CD4-positive, alpha-beta T cell treated with Interleukin-15 for 4 hours (primary cell): ENCODE results near the gene TTC39A.
"Not testable (repeated sequence)": the region's sequence is repeated elsewhere in the genome, so short reads cannot be mapped to it uniquely, and the experiment has no call there.

ENCODE experiments used
- DNase-seq: peaks from one replicate; pipeline ENCODE4 v3.0.0-alpha.2; 2020; ENCODE audit warnings: low spot score

Gene TTC39A

DNA sequence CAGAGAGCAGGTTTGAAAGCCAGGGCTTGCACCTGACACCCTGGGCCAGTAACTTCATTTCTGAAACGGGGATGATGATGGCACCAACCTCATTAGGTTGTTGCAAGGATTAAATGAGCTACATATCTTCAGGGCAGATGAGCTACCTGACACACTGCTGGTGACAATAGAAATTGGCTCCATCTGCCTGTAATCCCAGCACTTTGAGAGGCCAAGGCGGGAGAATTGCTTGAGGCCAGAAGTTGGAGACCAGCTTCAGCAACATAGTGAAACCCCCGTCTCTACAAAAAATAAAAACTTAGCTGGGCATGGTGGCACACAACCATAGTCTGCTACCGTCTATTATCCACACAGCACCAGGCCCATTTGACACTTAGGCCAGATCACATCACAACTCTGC, 6.3 kb upstream of the TTC39A start:
- no peak for DNase-seq

DNA sequence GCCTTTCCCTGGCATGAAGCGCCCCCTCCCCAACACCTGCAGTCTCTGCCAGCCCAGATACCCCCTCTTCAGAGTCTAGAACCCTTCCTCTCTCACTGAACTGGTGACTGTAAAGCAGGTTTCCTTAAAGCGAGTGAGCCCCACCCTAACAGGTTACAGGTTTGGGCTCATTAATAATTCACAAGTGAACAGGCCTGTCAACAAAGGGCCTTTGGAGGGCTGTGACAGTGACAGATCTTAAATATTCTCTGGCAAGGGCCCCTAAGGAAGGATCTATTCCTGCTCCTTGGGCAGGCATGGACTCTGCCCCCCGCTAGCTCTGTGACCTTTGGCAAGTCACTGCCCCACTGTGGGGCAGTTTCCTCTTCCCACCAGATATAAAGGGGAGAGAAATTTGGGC, 5.6 kb upstream of the TTC39A start:
- DNase-seq: no peak

DNA sequence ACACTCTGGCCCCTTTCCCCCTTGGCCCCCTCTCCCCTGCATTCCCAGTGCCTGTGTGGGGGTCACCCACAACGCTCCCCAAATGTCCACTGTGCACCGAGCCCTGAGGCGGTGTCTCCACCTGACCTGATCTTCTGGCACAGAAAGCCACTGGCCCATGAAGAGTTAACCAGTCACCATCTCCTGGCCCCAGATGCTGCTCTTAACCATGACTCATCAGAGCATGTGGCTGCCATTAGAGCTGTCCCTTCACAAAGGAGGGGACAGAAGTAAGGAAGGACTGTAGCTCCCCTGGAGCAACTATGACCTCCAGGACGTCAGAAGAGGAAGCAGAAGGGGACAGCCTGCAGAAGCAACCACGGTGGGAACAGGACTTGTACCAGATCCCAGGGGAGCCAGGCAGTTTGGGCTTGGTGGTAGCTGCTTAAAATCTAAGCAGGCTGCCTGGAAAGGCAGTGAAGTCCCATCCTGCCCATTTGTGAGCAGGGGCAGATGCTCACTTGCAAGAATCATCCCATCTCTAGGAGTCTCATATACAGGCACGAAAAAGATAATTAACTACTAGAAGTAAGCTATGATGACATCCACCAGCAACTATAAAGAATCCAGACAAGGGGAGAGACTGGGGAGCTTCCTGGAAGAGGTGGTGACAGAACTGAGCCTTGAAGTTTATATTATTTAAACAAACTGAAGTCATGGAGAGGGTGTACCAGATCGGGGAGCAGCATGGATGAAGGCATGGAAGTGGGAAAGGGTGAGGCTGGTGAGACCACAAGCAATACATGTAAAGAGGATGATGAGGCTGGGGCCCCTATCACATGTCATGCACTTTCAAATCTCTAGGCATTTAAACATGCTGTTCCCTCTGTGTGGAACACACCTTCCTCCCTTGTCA, 1.1 kb upstream of the TTC39A start:
- no peak for DNase-seq

DNA sequence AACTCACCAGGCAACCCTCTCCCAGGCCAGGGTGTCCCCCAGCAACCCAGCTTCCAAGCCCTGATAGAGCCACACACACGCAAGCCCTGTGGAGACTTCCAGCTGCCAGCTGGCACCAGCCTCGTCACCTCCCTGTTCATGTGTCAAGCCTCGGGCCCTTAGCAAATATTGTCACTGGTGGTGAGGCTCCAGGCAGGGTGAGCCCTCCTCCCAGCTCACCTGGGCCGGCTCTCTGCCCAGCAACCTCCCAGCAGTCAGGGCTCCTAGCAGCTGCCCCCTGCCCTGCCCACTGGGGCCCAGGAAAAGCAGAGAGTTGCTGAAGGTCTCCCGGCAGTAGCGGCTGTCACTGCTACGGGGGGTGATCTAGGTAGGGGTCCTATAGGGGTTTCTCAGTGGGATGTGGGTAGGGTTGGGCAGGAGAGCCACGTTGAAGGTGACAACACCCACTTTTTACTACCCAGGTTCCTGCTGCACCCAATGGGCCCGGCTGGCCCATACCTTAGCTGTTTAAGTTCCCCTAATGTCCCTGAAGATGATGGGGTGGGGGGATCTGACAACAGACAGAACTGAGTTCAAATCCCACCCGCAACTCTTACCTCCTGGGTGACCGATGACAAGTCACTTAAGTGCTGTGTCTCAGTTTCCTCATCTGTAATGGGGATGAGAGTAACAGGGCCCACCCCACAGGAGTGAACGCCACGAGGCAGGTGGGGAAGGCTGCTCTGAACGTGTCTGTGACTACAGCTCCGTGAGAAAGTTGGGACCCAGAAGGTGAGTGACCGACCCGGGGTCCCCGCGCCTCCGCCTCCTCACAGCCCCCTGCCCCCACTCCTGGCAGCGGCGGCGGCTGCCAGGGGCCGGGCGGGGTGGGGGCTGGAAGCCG, 678 bp downstream of the TTC39A start:
- no peak for DNase-seq

DNA sequence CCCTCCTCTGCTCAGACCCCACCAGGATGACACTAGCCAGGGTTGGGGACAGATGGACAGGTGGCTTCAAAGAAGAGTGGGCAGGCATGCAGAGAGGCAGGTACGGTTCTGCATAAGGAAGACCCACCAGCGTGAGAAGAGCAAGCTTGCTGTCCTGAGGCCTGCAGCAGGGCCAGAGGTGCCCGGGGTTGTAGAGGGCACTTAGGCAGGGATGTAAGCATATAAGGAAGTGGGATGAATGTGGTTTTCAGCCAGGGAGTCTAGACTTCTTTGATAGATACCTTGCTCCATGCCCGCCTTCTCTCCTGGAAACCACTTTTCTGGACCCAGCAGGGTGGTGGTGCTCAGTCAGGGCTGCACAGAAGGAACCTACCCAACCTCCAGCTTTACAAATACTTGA, 1.4 kb downstream of the TTC39A start:
- DNase-seq: no peak

DNA sequence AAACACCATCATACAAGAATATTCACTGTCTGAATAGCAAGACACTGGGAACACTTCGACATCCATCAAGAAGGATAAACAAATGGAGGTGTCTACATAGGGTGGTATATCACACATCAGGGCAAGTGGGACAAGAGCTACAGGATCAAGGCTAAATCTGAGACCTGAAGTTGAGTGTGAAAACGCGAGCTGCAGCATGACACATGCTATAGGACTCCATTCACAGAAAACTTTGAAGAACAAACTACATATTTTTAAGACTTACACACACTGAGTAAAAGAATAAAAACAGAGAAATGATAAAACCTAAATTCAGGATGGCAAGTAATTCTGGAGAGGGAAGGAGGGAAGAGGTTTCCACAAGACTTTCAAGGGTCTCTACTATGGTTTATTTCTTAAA, 2.1 kb downstream of the TTC39A start:
- DNase-seq: no peak

DNA sequence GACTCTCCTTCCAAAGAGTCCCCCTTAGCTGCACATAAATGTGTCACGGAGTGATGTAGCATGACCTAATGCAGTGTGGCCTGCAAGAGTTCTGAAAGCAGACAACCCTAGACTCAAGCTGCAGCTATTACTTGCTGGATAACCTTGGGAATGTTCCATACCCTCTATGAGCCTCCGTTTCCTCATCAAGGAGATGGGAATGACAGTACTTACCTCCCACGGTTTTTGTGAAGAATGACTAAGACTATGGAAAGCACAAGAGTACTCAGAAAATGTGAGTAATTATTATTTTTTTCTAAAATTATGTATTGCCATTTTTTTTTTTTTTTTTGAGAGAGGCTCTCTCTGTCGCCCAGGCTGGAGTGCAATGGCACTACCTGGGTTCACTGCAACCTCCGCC, 3.0 kb downstream of the TTC39A start:
- no peak for DNase-seq

DNA sequence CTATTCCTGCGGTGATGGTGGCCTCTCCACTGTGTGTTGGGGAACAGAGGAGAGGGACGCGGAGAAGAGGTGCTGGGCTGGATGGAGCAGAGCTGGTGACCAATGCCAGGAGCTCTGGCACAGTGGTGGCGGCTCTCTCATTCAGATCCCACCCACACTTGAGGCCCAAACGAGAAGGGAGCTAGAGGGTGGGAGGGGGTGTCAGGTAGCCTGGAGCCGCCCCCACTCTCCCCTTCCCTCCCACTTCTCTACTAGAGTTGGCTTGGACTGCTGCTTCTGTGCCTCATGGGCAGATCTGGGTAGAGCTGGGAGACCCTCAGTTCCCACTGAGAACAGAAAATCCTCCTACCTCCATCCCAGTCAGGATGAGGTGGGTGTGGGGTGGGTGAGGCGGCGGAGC, 3.5 kb downstream of the TTC39A start:
- no peak for DNase-seq

DNA sequence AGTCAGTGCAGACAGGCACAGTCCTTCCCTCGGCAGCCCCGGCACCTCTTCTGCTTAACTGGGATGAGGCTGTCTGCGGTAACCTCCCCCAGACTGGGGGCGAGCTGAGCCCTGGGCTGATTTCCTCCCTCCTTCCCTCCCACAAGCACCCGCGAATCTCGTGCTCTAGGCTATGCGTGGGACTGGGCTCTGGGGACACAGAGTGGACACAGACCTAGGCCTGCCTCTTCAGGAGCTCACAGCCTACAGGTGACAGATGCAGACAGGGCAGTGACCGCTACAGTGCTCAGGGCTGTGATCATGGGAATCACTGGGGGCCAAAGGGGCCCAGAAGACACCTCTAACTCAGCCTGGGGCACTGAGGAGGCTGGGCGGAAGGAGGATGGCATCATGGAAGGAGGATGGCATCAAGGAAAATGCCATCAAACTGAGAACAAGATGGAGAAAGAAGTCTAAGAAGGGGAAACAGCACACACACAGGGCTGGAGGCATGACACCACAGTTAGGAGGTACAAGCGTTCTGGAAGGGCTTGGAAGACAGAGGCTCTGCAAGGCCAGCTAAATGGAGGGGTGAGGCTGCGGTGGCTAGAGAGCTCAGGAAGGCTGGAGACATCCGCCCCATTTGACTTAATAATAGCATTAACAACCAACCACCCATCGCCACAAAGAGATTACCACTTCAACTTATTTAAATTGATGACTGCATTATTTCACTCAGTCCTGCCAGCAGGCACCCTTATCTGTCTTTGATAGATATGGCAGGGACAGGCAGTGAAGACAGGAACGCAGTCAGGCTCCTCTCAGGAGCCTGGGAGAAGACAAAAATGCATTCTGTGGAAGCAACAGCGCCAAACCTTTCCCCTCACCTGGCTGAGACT, 4.2 kb downstream of the TTC39A start:
- DNase-seq: no peak

DNA sequence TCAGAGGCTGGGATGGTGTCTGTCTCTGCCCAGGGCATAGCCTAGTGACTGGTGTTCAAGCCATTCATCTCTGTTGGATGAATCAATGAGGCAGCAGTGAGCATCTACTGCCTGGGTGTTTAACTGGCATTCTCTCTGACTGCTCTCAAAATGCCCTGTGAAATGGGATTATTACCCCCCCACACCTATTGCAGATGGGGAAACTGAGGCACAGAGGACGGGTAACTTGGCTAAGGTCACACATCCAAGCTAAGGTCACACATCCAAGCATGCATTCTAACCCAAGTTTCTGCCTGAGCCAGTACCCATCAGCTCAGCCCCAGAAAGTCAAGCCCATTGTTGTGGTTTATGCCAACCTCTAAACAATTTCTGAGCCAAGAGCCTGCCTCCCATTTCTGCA, 5.0 kb downstream of the TTC39A start:
- no peak for DNase-seq

DNA sequence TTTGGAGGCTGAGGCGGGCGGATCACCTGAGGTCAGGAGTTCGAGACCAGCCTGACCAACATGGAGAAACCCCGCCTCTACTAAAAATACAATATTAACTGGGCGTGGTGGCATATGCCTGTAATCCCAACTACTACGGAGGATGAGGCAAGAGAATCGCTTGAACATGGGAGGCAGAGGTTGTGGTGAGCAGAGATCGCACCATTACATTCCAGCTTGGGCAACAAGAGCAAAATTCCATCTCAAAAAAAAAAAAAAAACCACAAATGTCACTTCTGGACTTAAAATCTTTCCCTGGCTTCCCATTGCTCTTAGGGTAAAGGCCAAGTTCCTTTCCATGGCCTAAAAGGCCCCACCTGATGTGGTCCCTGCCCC, 5.4 kb downstream of the TTC39A start:
- DNase-seq: not testable (repeated sequence)

DNA sequence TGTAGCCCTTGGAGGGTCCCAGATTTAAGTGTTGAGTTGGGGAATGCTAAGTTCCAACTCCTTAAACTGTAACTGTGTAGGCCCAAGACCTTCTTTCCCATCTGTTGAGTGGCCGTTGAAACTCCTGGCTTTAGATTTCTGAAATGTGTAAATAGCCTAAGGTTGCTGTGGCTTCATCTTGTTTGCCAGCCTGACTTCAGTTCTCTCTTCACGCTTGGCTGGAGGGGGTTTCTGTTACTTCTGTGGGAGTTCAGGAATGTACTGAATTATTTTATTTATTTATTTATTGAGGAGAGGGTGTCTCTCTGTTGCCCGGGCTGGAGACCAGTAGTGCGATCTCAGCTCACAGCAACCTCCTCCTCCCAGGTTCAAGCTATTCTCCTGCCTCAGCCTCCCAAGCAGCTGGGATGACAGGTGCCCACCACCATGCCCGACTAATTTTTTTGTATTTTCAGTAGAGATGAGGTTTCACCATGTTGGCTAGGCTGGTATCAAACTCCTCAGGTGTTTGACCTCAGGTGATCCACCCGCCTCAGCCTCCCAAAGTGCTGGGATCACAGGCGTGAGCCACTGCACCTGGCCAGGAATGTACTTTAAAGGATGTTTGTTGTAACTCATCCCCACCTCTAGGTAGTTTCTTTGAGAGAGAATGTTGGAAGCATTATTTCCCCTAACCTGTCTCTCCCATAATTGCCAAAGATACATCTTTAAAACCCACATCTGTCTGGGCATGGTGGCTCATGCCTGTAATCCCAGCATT, 5.9 kb downstream of the TTC39A start:
- DNase-seq: no peak

DNA sequence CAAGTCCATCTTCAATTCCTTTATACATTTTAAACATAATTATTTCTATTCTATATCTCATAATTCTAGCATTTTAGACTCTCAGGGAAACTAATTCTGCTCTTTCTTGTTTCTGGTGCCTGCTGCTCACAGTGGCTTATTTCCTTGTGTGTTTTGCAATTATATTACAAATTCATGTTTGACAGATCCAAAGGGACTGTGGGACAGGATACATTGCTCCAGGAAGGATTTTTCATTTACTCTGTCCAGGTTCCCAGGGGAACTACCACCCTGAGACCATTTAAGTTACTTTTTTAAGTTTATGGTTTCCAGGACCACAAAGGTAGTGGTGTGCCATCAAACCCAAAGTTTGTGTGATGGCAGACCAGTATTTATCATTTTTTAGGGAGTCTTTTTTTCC, 6.6 kb downstream of the TTC39A start:
- DNase-seq: no peak

DNA sequence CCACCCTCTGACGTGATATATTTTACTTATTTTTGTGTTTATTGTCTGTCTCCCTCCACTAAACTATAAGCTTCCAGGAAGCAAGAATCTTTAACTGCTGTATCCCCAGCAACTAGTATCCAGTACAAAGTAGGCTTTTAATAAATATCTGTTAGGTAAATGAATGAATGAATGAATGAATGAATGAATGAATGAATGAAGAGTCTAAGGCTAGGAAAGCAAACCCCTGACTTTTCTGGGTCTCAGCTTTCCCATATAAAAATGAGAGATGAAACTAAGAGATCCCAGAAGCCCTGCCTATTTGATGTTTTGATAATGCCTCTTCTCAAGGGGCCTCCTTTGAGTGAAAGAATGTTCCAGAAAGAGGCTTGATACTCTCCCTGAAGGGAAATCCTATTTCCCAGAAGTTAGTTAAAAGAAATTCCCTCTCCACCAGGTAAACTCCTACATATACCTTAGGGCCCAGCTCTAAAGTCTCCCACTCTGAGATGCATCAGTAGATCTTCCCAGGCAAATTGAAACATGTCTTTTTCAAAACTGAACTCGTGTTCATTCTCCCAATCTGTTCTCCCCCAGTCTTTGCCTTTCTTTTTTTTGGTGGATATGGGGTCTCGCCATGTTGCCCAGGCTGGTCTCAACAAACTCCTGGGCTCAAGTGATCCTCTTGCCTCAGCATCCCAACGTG, 7.8 kb downstream of the TTC39A start:
- DNase-seq: no peak

DNA sequence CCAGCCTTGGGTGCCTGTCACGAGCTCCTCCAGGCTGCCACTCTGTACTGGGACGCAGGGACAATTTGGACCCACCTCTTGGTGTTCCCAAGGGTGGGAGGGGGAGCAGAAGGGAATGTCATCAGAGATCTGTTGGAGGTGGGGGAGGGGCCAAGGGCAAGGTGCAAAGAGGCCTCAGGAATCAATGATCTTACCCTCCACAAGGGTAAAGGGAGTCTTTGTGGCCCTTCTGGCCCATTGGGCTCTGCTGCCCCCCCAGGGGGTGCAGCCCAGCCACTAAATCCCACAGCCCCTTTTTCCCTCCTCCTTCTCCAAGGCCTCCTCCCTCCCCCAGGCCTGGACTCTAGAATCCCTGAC, 8.5 kb downstream of the TTC39A start:
- DNase-seq: no peak

DNA sequence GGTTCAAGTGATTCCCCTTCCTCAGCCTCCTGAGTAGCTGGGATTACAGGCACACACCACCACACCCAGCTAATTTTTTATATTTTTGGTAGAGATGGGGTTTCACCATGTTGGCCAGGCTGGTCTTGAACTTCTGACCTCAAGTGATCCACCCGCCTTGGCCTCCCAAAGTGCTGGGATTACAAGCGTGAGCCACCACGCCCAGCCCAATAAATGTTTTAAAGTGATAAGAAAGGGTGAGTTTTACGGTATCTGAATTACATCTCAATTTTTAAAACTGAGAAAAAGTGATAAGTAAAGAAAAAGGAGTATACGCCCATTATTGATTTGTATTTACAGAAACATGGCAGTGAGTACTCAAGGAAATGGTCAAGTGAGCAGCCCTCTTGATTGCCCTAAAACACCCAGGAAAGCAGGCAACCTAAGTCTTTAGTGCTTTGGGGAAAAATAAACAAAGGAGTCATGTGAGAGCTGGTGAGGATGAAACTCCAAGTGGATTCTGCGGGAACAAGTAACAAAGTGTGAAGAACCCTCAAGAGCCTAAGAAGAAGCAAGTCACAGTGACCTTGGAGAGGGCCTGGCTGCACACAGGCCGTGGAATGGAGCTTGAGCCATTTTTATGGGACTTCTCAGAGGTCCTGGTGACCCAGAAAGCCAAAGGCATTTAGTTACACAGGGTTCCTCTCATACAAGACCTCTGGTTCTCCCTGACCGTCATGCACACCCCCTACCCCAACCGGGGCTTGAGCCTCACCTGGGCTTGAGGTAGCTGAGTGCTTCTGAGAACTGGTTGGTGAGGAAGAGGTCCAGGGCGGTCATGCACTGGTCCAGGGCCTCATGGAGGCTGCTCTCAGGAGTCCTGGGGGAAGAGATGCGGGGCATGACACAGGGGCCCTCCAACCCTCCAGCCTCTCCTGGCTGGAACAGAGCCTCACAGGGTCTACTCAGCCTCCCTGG, 9.1 kb downstream of the TTC39A start:
- DNase-seq: no peak

DNA sequence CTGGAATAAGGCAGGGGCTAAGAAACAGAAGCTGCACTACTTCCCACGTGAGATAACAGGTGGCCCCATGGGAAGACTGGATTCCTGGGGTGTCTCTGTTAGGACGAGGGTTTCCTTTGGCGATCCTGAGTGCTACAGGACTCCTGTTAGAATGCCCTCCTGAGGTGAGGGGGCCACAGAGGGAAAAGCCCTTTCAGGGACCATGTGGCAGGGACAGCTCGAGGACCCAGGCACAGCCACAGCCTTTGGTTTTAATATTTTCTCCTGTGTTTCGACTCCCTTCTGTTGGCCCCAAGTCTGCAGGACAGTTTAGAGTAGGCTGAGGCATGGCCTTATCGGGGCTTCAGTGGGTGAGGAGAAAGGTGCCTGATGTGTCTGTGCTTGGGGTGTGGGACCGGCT, 12.6 kb downstream of the TTC39A start:
- DNase-seq: no peak

DNA sequence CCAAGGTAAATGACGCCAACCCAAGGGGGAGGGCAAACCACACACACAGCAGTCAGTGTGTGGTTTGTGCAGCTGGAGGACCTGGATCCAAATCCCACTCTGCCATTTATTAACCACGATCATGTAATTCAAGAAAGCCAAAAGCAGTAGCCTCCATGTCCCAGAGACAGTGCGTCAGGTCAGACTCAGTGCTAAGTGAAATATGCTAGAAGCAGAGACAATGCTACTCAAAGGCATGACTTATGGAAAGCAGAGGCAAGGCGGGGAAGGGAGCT, 13.6 kb downstream of the TTC39A start:
- no peak for DNase-seq

DNA sequence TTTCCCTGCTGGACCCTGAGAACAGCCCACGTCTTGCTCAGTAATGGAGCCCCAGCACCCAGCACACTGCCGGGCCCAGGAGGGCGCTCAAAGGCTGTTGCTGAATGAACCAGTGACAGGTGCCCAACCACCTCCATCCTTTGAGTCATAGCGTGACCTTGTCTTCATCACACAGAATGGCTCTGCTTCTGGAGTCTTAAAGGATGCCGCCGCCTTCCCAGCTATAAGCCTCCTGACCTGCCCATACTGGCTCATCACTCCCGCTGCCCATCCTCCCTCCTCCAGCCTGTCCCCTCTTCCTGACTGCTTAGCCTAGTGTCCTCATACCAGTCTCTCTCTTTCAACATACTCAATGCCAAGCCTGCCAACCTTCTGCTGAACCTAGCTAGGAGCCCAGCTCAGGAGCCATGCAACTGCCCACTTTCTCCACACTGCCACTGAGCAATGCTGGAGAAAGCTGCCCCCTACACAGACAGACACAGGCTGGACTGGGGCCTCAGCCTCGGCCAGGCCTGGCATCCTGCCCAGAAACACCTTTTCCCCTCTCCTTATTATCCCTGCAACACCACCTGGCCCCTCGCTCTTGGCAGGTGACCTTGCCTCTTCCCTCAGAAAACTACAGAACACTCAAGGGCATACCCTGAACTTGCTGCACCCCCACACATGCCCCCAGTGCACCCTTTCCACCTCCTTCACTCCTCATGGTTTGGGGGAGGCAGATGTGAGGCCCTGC, 14.1 kb downstream of the TTC39A start:
- DNase-seq: no peak
